Activated T-helper 17 cell treated with anti-CD3 and anti-CD28 coated beads, Interleukin-2, amount 50 U/mL, for 72 hours (primary cell): Measurements from ENCODE around the gene PDZD2. TPM values are rescaled to one million over a fixed set of nuclear protein-coding genes. Genes with fewer than 3 reads are reported as not detected.

ENCODE experiments used
- ATAC-seq: fragments of 150-1000 bp; cut with Tn5 transposase; replicated peaks from 2 replicates; pipeline ENCODE4 v1.10.0; 2021; ENCODE audit warnings: mild to moderate bottlenecking, moderate library complexity
- H3K27ac Mint-ChIP-seq: one replicate; pipeline ENCODE4 v1.8.0; 2022; ENCODE audit warnings: mixed read lengths
- H3K27me3 Mint-ChIP-seq: one replicate; pipeline ENCODE4 v1.8.0; 2022; ENCODE audit warnings: mixed read lengths
- H3K36me3 Mint-ChIP-seq: one replicate; pipeline ENCODE4 v1.8.0; 2022; ENCODE audit warnings: low read depth, mild to moderate bottlenecking, mixed read lengths
- H3K4me1 Mint-ChIP-seq: one replicate; pipeline ENCODE4 v1.8.0; 2022; ENCODE audit warnings: mixed read lengths
- H3K4me3 Mint-ChIP-seq: one replicate; pipeline ENCODE4 v1.8.0; 2022; ENCODE audit warnings: mild to moderate bottlenecking, mixed read lengths
- H3K9me3 Mint-ChIP-seq: one replicate; pipeline ENCODE4 v1.8.0; 2022; ENCODE audit warnings: mixed read lengths
- total RNA-seq, 2 donors: library from RNA; stranded (reverse); gene quantifications; one replicate each; pipeline ENCODE4 v1.2.3, GENCODE V29; 2022

PDZD2 gene
- total RNA-seq, 2 donors from 2014 or later: 0.53 TPM; not detected in 1

DNA sequence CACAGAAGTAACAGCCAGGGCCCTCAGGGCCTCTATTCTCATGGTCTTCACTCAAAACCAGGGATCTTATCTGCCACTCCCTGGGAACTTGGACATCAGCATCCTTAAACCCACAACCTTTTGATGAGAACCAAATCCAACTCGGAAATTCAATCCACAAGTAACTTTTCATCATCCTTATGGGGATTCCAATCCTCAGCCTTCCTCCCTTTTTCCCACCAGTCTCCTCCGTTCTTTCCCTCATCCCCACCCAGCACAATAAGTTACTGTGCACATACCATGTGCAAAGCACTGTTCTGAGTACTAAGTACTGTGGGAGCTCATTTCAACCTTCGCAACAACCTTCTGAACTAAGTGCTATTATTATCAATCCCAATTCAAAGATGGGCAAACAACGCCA is 518.1 kb downstream of the PDZD2 start:
- Mint-ChIP-seq H3K27me3 (no peaks in the 10 kb centered on the region), H3K36me3 (peaks cover 14% of the 10 kb centered on the region), H3K4me3 (no peak overlapping the region), H3K27ac (no peak overlapping the region), H3K4me1 (peaks cover 15% of the 10 kb centered on the region), H3K9me3 (no peaks in the 10 kb centered on the region)
- ATAC-seq: no peak

GRCh38 chr5:32158679-32158975 is 519.7 kb downstream of the PDZD2 start:
- H3K36me3 Mint-ChIP-seq: peaks cover 5% of the 10 kb centered on the region
- no peaks in the 10 kb centered on the region for H3K9me3 Mint-ChIP-seq
- no peak overlapping the region for H3K27ac Mint-ChIP-seq
- no peaks in the 10 kb centered on the region for H3K27me3 Mint-ChIP-seq
- H3K4me3 Mint-ChIP-seq: no peak overlapping the region
- peaks cover 10% of the 10 kb centered on the region for H3K4me1 Mint-ChIP-seq
- no peak for ATAC-seq

GRCh38 chr5:32159328-32160072 is 520.6 kb downstream of the PDZD2 start:
- peaks cover 12% of the 10 kb centered on the region for H3K4me1 Mint-ChIP-seq
- H3K27ac Mint-ChIP-seq: no peak overlapping the region
- no peak overlapping the region for H3K4me3 Mint-ChIP-seq
- no peaks in the 10 kb centered on the region for H3K27me3 Mint-ChIP-seq
- no peaks in the 10 kb centered on the region for H3K9me3 Mint-ChIP-seq
- peak; percentile 51 for ATAC-seq
- H3K36me3 Mint-ChIP-seq: peaks cover 9% of the 10 kb centered on the region

DNA sequence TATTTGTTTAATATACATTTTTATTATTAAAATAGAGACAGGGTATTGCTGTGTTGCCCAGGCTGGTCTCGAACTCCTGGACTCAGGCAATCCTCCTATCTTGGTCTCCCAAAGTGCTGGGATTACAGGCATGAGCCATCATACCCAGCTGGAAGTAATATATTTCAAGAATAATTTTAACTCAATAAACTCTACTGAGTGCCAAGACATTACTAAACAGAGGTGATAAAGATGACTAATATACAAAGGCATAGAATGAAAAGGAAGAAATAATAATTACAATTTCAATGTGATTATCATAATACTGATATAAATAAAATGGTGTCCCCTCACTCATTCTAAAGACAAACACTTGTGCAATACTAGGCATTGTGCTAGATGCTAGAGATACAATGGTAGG is 521.3 kb downstream of the PDZD2 start:
- H3K9me3 Mint-ChIP-seq: no peaks in the 10 kb centered on the region
- peaks cover 13% of the 10 kb centered on the region for H3K36me3 Mint-ChIP-seq
- H3K4me1 Mint-ChIP-seq: peaks cover 12% of the 10 kb centered on the region
- no peak overlapping the region for H3K27ac Mint-ChIP-seq
- H3K27me3 Mint-ChIP-seq: no peaks in the 10 kb centered on the region
- no peak for ATAC-seq
- no peak overlapping the region for H3K4me3 Mint-ChIP-seq

Other genes starting within 250 kb of the PDZD2 start
- 10 to 100 TPM; 56.6 to 81.0 TPM for gene DROSHA, start 107.0 kb upstream of the PDZD2 start, total RNA-seq
- gene C5orf22, start 106.8 kb upstream of the PDZD2 start, total RNA-seq: 10 to 100 TPM; 14.1 to 21.7 TPM